ENCODE results near the gene COX7B2. TPM values are rescaled to one million over a fixed set of nuclear protein-coding genes. Genes with fewer than 3 reads are reported as not detected.

The COX7B2 gene
- total RNA-seq, result not detected

- Mint-ChIP-seq H3K4me1 (no peaks in the 10 kb centered on the region), H3K9me3 (no peaks in the 10 kb centered on the region), H3K36me3 (ENCODE audit: low read depth) (no peaks in the 10 kb centered on the region), H3K4me3 (no peak within 1 kb of the TSS), H3K27ac (no peak within 1 kb of the TSS), H3K27me3 (no peaks in the 10 kb centered on the region)
- no peak for ATAC-seq (replicated peaks)
Observed at GRCh38 chr4:46909078-46909477, at the start of gene COX7B2. COX7B2 (minus strand) TSS chr4:46909245; CDS start chr4:46735192, 174,053 bp downstream.

GRCh38 chr4:46956451-46956850, 47.4 kb upstream of the COX7B2 start:
- no peaks in the 10 kb centered on the region for H3K4me1 Mint-ChIP-seq
- H3K4me3 Mint-ChIP-seq, result no peak overlapping the region
- ATAC-seq (replicated peaks), result no peak
- peaks cover under 1% of the 10 kb centered on the region for H3K9me3 Mint-ChIP-seq
- H3K27ac Mint-ChIP-seq, result no peak overlapping the region
- H3K27me3 Mint-ChIP-seq, result peaks cover 19% of the 10 kb centered on the region
- no peaks in the 10 kb centered on the region for H3K36me3 Mint-ChIP-seq (ENCODE audit: low read depth)

GRCh38 chr4:46955601-46956000, 46.6 kb upstream of the COX7B2 start:
- H3K27ac Mint-ChIP-seq, result no peak overlapping the region
- no peak for ATAC-seq (replicated peaks)
- no peak overlapping the region for H3K4me3 Mint-ChIP-seq
- peaks cover 16% of the 10 kb centered on the region for H3K27me3 Mint-ChIP-seq
- no peaks in the 10 kb centered on the region for H3K36me3 Mint-ChIP-seq (ENCODE audit: low read depth)
- H3K9me3 Mint-ChIP-seq, result no peaks in the 10 kb centered on the region
- H3K4me1 Mint-ChIP-seq, result no peaks in the 10 kb centered on the region

DNA sequence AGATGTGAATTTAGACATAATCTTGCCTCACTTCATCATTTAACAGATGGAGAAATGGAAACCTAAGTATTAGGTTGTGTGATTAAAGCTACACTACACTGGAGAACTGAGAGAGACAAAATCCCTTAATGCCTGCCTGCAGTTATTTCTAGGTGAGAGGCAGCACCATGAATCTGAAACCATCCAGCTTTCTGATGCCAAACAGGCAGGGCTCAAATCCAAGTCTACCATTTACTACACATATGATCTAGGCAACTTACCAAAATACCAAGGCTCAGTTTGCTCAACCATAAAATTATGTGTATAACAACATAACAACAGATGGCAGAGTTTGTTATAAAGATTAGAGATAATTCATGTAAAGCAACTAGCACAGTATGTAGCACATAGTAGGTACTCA, 45.6 kb upstream of the COX7B2 start:
- Mint-ChIP-seq H3K4me1 (no peaks in the 10 kb centered on the region), H3K27ac (no peak overlapping the region), H3K36me3 (ENCODE audit: low read depth) (no peaks in the 10 kb centered on the region), H3K27me3 (peaks cover 16% of the 10 kb centered on the region), H3K4me3 (no peak overlapping the region), H3K9me3 (no peaks in the 10 kb centered on the region)
- ATAC-seq (replicated peaks), result no peak

GRCh38 chr4:46953564-46953963, 44.5 kb upstream of the COX7B2 start:
- Mint-ChIP-seq H3K27ac (no peak overlapping the region), H3K27me3 (peaks cover 14% of the 10 kb centered on the region), H3K4me1 (no peaks in the 10 kb centered on the region), H3K9me3 (no peaks in the 10 kb centered on the region), H3K36me3 (ENCODE audit: low read depth) (no peaks in the 10 kb centered on the region), H3K4me3 (no peak overlapping the region)
- ATAC-seq (replicated peaks), result no peak

DNA sequence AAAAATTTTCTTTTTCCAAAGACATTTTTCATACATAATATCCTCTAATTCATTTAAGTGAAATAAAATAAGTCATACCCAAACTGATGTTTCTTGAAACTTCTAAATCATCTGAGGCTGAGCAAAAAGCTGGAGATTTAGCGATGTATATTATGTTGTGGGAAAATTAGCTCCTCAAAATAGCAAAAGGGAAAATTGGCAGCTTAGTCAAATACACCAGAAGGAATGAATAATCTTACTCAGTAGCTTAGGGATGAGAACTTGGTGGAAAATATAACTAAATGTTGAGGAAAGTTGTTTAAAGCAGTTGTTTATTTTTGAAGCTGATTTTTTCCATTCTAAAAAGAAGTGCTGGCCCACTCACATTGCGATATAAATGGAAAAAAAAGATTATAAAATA, 43.4 kb upstream of the COX7B2 start:
- no peaks in the 10 kb centered on the region for H3K36me3 Mint-ChIP-seq (ENCODE audit: low read depth)
- H3K9me3 Mint-ChIP-seq, result no peaks in the 10 kb centered on the region
- no peak overlapping the region for H3K27ac Mint-ChIP-seq
- H3K4me1 Mint-ChIP-seq, result peaks cover 3% of the 10 kb centered on the region
- no peak for ATAC-seq (replicated peaks)
- H3K4me3 Mint-ChIP-seq, result no peak overlapping the region
- H3K27me3 Mint-ChIP-seq, result peaks cover 16% of the 10 kb centered on the region

- H3K36me3 Mint-ChIP-seq (ENCODE audit: low read depth), result no peaks in the 10 kb centered on the region
- H3K4me3 Mint-ChIP-seq, result no peak overlapping the region
- no peak overlapping the region for H3K27ac Mint-ChIP-seq
- peaks cover 7% of the 10 kb centered on the region for H3K4me1 Mint-ChIP-seq
- peaks cover 17% of the 10 kb centered on the region for H3K27me3 Mint-ChIP-seq
- ATAC-seq (replicated peaks), result no peak
- no peaks in the 10 kb centered on the region for H3K9me3 Mint-ChIP-seq
Observed at GRCh38 chr4:46950826-46951225, 41.8 kb upstream of the COX7B2 start.

GRCh38 chr4:46949822-46950221, 40.8 kb upstream of the COX7B2 start:
- Mint-ChIP-seq H3K9me3 (no peaks in the 10 kb centered on the region), H3K27ac (no peak overlapping the region), H3K4me3 (no peak overlapping the region), H3K4me1 (peaks cover 7% of the 10 kb centered on the region), H3K27me3 (peaks cover 17% of the 10 kb centered on the region), H3K36me3 (ENCODE audit: low read depth) (no peaks in the 10 kb centered on the region)
- ATAC-seq (replicated peaks), result no peak

- H3K27ac Mint-ChIP-seq, result no peak overlapping the region
- no peaks in the 10 kb centered on the region for H3K9me3 Mint-ChIP-seq
- no peaks in the 10 kb centered on the region for H3K36me3 Mint-ChIP-seq (ENCODE audit: low read depth)
- H3K27me3 Mint-ChIP-seq, result peaks cover 18% of the 10 kb centered on the region
- no peak overlapping the region for H3K4me3 Mint-ChIP-seq
- H3K4me1 Mint-ChIP-seq, result peaks cover 7% of the 10 kb centered on the region
- no peak for ATAC-seq (replicated peaks)
Observed at GRCh38 chr4:46947541-46947940, 38.5 kb upstream of the COX7B2 start.

GRCh38 chr4:46946919-46947536, 38.0 kb upstream of the COX7B2 start:
- H3K36me3 Mint-ChIP-seq (ENCODE audit: low read depth), result no peaks in the 10 kb centered on the region
- no peak overlapping the region for H3K27ac Mint-ChIP-seq
- no peaks in the 10 kb centered on the region for H3K9me3 Mint-ChIP-seq

DNA sequence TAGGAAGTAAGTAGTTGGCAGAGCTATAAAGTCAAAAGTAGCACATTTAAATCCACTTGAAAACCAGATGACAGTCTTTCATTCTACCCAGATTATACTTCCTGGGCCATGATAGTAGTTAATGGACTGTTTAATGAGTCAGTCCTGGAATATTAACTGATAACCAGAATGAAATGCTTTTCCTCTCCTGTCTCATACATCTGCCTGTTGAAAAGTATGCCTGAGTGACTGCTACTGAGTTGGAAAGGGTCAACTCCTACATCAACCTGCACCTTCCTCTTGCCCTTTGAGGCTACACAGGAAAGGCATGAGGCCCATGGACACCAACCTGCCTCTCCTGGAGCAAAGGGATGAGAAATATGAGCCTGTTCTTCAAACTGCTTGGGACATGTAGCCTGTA, 36.0 kb upstream of the COX7B2 start:
- ATAC-seq (replicated peaks), result no peak
- H3K36me3 Mint-ChIP-seq (ENCODE audit: low read depth), result no peaks in the 10 kb centered on the region
- H3K9me3 Mint-ChIP-seq, result no peaks in the 10 kb centered on the region
- no peak overlapping the region for H3K4me3 Mint-ChIP-seq
- H3K27me3 Mint-ChIP-seq, result peaks cover 14% of the 10 kb centered on the region
- H3K4me1 Mint-ChIP-seq, result peaks cover 7% of the 10 kb centered on the region
- H3K27ac Mint-ChIP-seq, result no peak overlapping the region

More at GRCh38 chr4:46946919-46947536, 38.0 kb upstream of the COX7B2 start:
- no peak for ATAC-seq (replicated peaks)
- Mint-ChIP-seq H3K4me3 (no peak overlapping the region), H3K27me3 (peaks cover 17% of the 10 kb centered on the region), H3K4me1 (peaks cover 7% of the 10 kb centered on the region)

DNA sequence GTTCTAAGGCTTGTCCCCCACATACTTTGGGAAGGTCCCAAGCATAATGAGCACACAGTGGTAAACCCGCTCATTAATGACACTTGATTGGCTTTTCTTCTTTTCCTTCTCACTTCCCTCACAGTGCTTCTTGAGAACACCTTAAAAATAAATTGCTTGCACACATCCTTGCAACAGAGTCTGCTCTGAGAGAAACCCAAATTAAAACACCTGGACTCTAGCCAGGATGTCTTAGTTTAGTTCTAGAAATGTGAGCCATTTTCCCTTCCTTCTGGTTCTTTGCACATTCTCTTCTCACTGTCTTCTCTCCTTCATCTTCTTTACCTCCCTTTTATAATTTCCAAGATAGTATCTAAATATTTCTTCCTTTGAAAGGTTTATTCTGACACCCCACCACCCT, 35.3 kb upstream of the COX7B2 start:
- Mint-ChIP-seq H3K9me3 (no peaks in the 10 kb centered on the region), H3K27me3 (peaks cover 14% of the 10 kb centered on the region), H3K36me3 (ENCODE audit: low read depth) (no peaks in the 10 kb centered on the region), H3K27ac (no peak overlapping the region), H3K4me1 (peaks cover 7% of the 10 kb centered on the region), H3K4me3 (no peak overlapping the region)
- no peak for ATAC-seq (replicated peaks)

DNA sequence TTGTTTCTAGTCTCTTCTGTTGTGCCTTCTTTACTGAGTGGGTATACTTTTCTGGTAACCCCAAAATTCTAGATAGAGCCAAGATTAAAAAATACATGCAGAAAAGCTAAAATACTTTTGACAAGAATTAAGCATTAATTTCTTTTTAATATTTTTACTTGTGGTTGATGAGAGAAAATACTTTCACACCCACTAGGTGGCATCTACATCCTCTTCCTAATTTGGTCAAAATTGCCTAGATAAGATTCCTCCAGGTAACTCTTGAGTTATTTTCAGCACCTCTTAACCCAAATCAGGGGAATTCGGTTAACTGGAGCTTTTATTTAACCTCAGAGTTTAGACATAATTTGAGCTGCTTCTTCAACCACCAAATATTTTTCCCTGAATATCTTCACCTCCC, 28.4 kb upstream of the COX7B2 start:
- peaks cover 4% of the 10 kb centered on the region for H3K27me3 Mint-ChIP-seq
- no peaks in the 10 kb centered on the region for H3K36me3 Mint-ChIP-seq (ENCODE audit: low read depth)
- no peak overlapping the region for H3K27ac Mint-ChIP-seq
- no peaks in the 10 kb centered on the region for H3K9me3 Mint-ChIP-seq
- no peak overlapping the region for H3K4me3 Mint-ChIP-seq
- H3K4me1 Mint-ChIP-seq, result no peaks in the 10 kb centered on the region
- no peak for ATAC-seq (replicated peaks)

GRCh38 chr4:46934726-46935125, 25.7 kb upstream of the COX7B2 start:
- Mint-ChIP-seq H3K36me3 (ENCODE audit: low read depth) (no peaks in the 10 kb centered on the region), H3K27ac (no peak overlapping the region), H3K4me1 (no peaks in the 10 kb centered on the region), H3K4me3 (no peak overlapping the region), H3K9me3 (no peaks in the 10 kb centered on the region), H3K27me3 (peaks cover 14% of the 10 kb centered on the region)
- no peak for ATAC-seq (replicated peaks)

- peaks cover 17% of the 10 kb centered on the region for H3K27me3 Mint-ChIP-seq
- H3K27ac Mint-ChIP-seq, result no peak overlapping the region
- no peak overlapping the region for H3K4me3 Mint-ChIP-seq
- H3K9me3 Mint-ChIP-seq, result no peaks in the 10 kb centered on the region
- no peaks in the 10 kb centered on the region for H3K4me1 Mint-ChIP-seq
- no peak for ATAC-seq (replicated peaks)
- H3K36me3 Mint-ChIP-seq (ENCODE audit: low read depth), result no peaks in the 10 kb centered on the region
Observed at GRCh38 chr4:46933686-46934085, 24.6 kb upstream of the COX7B2 start.

DNA sequence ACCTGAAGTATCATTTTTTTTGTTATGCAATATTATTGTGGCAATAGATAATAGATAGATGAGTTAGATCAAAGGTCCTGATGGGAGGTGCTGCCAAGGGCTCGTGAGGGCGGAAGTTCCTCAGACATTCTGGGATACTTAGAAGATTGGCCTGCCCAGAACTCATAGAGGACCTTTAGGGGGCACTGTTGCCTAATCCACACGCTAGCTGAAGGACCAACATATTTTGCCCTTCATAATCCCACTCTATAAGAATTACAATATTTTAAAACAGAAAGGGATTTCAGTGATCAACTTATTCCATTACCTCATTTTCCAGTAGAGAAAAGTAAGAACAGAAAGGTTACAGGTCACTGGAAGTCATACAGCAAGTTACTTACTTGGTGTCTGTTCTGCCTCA, 22.9 kb upstream of the COX7B2 start:
- no peaks in the 10 kb centered on the region for H3K4me1 Mint-ChIP-seq
- no peak overlapping the region for H3K27ac Mint-ChIP-seq
- peak; percentile 47 for ATAC-seq (replicated peaks)
- no peaks in the 10 kb centered on the region for H3K9me3 Mint-ChIP-seq
- H3K27me3 Mint-ChIP-seq, result peaks cover 26% of the 10 kb centered on the region
- no peak overlapping the region for H3K4me3 Mint-ChIP-seq
- no peaks in the 10 kb centered on the region for H3K36me3 Mint-ChIP-seq (ENCODE audit: low read depth)
